ENCODE measurements around the gene DENND4B. TPM values are rescaled to one million over a fixed set of nuclear protein-coding genes. Genes with fewer than 3 reads are reported as not detected.

The DENND4B gene
- total and polyA plus RNA-seq, 9 of the 15 experiments (the other 6 are each of a cell fraction or from before 2014, with no cell fraction given): 9.5 to 80.5 (median 23.1) TPM

GRCh38 chr1:153880962-153881361, 65.6 kb downstream of the DENND4B start:
- CTCF ChIA-PET (ENCODE audit: low intra/inter-chr PET ratio): no interaction called here
- 33% methylated on average over 5 of the region's 5 CpGs for WGBS (ENCODE audit: insufficient coverage, low coverage, missing lambda C conversion rate)
- Histone ChIP-seq H2AFZ (ENCODE audit: low read depth, low read length) (no peak overlapping the region), H3K4me1 (replicated peaks in 1 of 2; ENCODE audit: control insufficient read depth in 2 of 2, insufficient read depth in 2 of 2, low read length in 2 of 2) (peaks cover 3 to 30% of the 10 kb centered on the region in 2 experiments; a peak in 4 of 5 replicates), H3K27ac (ENCODE audit: extremely low read depth, low read depth, low read length) (no peak overlapping the region), H3K9me3 (replicated peaks; ENCODE audit: control insufficient read depth, insufficient read depth, low read depth, low read length) (no peaks in the 10 kb centered on the region), H4K20me1 (replicated peaks; ENCODE audit: control insufficient read depth, insufficient read depth, low read length) (peaks cover 13% of the 10 kb centered on the region), H3K79me2 (ENCODE audit: control insufficient read depth, insufficient read depth, low read length) (peaks cover 75% of the 10 kb centered on the region), H3K9ac (ENCODE audit: insufficient read depth in 1 of 2, low read depth in 2 of 2, low read length in 2 of 2) (no peak overlapping the region; a peak in 1 of 4 replicates), H3K4me3 (no peak overlapping the region), H3K9me1 (ENCODE audit: control insufficient read depth, insufficient read depth, low read length) (peaks cover 5% of the 10 kb centered on the region), H3K36me3 (ENCODE audit: control insufficient read depth, insufficient read depth, low read length) (no peaks in the 10 kb centered on the region; the same call in 2 of the 3 replicates), H3K27me3 (ENCODE audit: control insufficient read depth in 2 of 2, insufficient read depth in 2 of 2, low read length in 2 of 2) (no peaks in the 10 kb centered on the region), H3K4me2 (ENCODE audit: insufficient read depth, low read length) (no peak overlapping the region; the same call in 1 of the 2 replicates)
- intact Hi-C loops (cut with micrococcal nuclease) (loop anchor here (5.0 kb wide), 1 partner anchor 41 kb away; the partner anchor contains the start of gene GATAD2B), in situ Hi-C loops (cut with MboI) (no loop called here)
- POLR2A ChIA-PET: interaction anchor here (0.7 to 2.0 kb wide), 6 partner anchors 9 to 24 kb away, joined by 3 to 5 read pairs (median 4); no protein-coding TSS in a partner anchor
- DNase-seq (ENCODE audit: extremely low read depth in 1 of 4, low spot score in 3 of 4): peak in 3 of 4 experiments; percentile 27 to 71 (median 32)
- peak; percentile 73 for ATAC-seq
- no TSS peak for BruUV-seq (replicated peaks)
- FAIRE-seq: peak; percentile 70
- TF ChIP-seq ARID2 (IDR thresholded peaks at IDR 0.05): no peak
- TF ChIP-seq DACH1 (IDR thresholded peaks at IDR 0.05; ENCODE audit: partially characterized antibody): peak; percentile 56
- no peak for TF ChIP-seq U2AF1 (optimal IDR thresholded peaks at IDR 0.05; ENCODE audit: low read depth, low read length)
- peak; percentile 78 to 81 for TF ChIP-seq NRF1 (conservative IDR thresholded peaks at IDR 0.05 in 1 of 2, IDR thresholded peaks at IDR 0.05 in 1 of 2)
- no peak for TF ChIP-seq GTF2F1 (IDR thresholded peaks at IDR 0.05; ENCODE audit: low read depth, low read length)
- peak; percentile 58 for TF ChIP-seq VEZF1 (CRISPR knock-in tag; IDR thresholded peaks at IDR 0.05)
- 0 out of 2 replicates have a peak, but pooled peaks have one; percentile 7 for TF ChIP-seq ATF3 (IDR thresholded peaks at IDR 0.05)
- TF ChIP-seq ATF3 (CRISPR knock-in tag; conservative IDR thresholded peaks at IDR 0.05): no peak
- TF ChIP-seq POLR2AphosphoS5 (IDR thresholded peaks at IDR 0.05; ENCODE audit: control insufficient read depth, insufficient read depth, low read depth, low read length): 0 out of 2 replicates have a peak, but pooled peaks have one; percentile 19
- TF ChIP-seq PRDM10 (IDR thresholded peaks at IDR 0.05; ENCODE audit: partially characterized antibody): peak; percentile 53
- 0 out of 4 replicates have a peak, but pooled peaks of 1 of the 2 experiments have one; percentile 14 for TF ChIP-seq RAD21 (CRISPR knock-in tag; conservative IDR thresholded peaks at IDR 0.05 in 1 of 2, IDR thresholded peaks at IDR 0.05 in 1 of 2)
- no peak for TF ChIP-seq PYGO2 (tag; IDR thresholded peaks at IDR 0.05)
- TF ChIP-seq SMAD1 (IDR thresholded peaks at IDR 0.05; ENCODE audit: low read depth, low read length, partially characterized antibody): peak; percentile 81
- TF ChIP-seq TFAP4 (CRISPR knock-in tag; IDR thresholded peaks at IDR 0.05; ENCODE audit: borderline replicate concordance): peak; percentile 86
- TF ChIP-seq TAF15 (IDR thresholded peaks at IDR 0.05; ENCODE audit: low read depth, low read length): no peak

Data from K562 (cell line).